HG02610 (cell line): ENCODE data around the gene SMO.
"Not testable (repeated sequence)": the region's sequence is repeated elsewhere in the genome, so short reads cannot be mapped to it uniquely, and the experiment has no call there.

Experiments
- ATAC-seq: cut with Tn5 transposase; IDR thresholded peaks from one replicate; pipeline ENCODE4 v1.9.1; 2021; ENCODE audit warnings: mild to moderate bottlenecking, moderate library complexity; ENCODE audit not compliant: unreplicated experiment

The SMO gene

DNA sequence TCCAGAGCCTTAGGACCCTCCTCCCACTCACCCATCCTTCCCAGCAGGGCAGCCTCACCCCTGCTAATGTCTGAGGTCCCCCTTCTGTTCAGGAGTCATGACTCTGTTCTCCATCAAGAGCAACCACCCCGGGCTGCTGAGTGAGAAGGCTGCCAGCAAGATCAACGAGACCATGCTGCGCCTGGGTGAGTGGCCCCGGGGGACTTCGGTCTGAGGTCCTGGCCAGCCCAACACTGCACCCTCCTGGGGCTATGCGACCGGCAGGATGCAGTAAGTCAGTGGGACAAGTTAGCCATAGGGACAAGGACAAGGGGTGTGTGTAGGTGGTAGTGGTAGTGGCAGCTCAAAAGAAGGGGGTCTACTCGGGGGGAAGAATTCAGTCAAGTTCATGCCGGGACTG lies 20.2 kb downstream of the SMO start:
- no peak for ATAC-seq

DNA sequence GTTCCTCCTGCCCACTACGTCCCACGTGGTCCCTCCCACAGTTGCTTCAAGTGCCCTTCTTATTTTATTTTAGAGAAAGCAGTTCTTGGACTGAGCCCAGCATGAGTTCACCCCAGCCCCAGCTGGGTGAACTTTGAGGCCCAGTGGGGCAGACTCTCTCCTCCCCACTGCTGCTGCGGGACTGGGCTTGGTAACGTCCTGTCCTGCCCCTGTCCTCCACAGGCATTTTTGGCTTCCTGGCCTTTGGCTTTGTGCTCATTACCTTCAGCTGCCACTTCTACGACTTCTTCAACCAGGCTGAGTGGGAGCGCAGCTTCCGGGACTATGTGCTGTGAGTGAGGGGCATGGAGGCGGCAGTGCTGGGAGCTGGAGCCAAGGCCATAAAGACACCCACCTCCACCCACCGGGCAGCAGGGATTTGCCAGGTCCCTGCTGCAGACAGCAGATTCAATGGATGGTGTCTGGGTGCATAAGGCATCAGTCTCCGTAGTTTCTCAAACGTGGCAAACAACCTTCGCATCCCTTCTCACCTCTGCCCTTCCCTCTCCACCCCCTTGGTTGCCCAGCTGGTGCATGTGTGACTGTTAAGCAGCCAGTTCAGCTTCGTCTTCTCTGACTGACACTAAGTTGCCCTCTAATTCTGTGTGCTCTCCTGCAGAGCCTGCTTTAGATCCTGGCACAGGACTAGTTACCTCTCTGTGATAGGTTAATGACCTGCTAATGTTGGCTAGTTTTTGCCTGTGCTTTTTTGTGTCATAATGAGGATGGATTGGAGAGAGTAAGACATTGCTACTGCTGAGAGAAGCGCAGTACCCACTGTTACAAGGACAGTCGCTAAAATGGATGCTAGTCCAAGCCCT lies 20.9 kb downstream of the SMO start:
- ATAC-seq, result no peak

DNA sequence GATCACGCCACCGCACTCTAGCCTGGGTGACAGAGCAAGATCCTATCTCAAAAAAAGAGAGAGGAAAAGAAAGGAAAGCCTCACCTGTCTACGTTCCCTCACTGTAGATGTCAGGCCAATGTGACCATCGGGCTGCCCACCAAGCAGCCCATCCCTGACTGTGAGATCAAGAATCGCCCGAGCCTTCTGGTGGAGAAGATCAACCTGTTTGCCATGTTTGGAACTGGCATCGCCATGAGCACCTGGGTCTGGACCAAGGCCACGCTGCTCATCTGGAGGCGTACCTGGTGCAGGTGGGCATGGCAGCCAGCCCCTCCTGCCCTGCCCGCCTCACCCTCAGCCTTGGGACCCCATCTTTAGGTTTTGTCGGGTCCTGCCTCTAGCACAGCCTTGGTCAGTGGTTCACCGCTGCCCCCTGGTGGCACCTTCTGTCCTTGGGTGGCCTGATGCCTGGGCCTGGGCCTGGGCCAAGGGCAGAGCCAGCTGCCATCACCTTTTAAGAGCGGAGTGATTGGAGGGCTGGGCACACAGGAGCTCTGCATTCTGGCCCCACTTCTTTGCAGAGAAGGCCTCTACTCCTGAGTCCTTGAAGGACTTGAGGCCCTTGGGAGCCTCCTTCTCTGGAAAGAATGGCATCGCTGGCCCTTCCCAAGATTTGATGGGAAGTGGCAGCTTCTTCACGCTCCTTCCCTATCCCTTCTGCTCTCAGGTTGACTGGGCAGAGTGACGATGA lies 22.0 kb downstream of the SMO start:
- no peak for ATAC-seq

DNA sequence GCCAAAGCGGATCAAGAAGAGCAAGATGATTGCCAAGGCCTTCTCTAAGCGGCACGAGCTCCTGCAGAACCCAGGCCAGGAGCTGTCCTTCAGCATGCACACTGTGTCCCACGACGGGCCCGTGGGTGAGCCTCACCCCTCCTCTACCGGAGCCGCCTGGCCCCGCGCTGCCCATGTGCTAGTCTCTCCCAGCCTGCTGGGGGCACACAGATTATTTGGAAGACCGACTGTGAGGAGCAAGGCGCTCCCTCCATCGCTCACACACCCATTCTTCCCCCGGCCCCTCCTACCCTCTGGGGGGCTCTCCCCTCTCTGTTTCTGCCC lies 22.5 kb downstream of the SMO start:
- no peak for ATAC-seq

DNA sequence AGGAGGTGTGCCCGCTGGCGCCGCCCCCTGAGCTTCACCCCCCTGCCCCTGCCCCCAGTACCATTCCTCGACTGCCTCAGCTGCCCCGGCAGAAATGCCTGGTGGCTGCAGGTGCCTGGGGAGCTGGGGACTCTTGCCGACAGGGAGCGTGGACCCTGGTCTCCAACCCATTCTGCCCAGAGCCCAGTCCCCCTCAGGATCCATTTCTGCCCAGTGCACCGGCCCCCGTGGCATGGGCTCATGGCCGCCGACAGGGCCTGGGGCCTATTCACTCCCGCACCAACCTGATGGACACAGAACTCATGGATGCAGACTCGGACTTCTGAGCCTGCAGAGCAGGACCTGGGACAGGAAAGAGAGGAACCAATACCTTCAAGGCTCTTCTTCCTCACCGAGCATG lies 23.7 kb downstream of the SMO start:
- ATAC-seq, result no peak

DNA sequence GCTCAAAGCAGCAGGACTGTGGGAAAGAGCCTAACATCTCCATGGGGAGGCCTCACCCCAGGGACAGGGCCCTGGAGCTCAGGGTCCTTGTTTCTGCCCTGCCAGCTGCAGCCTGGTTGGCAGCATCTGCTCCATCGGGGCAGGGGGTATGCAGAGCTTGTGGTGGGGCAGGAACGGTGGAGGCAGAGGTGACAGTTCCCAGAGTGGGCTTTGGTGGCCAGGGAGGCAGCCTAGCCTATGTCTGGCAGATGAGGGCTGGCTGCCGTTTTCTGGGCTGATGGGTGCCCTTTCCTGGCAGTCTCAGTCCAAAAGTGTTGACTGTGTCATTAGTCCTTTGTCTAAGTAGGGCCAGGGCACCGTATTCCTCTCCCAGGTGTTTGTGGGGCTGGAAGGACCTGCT lies 24.2 kb downstream of the SMO start:
- ATAC-seq, result no peak

DNA sequence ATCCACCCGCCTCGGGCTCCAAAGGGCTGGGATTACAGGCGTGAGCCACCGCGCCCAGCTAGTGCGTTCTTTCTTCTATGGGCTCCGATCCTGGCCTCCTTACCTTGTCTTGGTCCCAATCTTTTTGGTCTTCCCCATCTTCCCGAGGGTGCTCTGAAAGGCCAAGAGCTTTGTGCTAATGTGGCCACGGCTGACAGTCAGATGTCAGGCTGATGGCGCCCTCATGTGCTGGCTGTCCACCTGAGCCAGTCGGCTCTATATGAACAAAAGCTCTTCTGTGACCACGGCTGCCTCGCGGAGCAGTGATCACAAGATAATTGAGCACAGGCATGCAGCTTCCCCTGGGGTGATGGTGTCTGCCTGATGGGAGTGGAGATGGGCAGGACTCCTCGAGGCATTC lies 25.4 kb downstream of the SMO start:
- ATAC-seq, result no peak

DNA sequence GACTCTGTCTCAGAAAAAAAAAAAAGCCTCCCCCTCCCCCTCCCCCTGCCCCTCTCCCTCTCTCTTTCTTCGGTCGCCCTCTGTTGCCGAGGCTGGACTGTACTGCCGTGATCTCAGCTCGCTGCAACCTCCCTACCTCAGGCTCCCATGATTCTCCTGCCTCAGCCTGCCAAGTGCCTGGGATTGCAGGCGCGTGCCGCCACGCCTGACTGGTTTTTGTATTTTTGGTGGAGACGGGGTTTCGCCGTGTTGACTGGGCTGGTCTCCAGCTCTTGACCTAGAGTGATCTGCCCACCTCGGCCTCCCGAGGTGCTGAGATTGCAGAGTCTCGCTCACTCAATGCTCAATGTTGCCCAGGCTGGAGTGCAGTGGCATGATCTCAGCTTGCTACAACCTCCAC lies 27.3 kb downstream of the SMO start:
- ATAC-seq, result not testable (repeated sequence)

DNA sequence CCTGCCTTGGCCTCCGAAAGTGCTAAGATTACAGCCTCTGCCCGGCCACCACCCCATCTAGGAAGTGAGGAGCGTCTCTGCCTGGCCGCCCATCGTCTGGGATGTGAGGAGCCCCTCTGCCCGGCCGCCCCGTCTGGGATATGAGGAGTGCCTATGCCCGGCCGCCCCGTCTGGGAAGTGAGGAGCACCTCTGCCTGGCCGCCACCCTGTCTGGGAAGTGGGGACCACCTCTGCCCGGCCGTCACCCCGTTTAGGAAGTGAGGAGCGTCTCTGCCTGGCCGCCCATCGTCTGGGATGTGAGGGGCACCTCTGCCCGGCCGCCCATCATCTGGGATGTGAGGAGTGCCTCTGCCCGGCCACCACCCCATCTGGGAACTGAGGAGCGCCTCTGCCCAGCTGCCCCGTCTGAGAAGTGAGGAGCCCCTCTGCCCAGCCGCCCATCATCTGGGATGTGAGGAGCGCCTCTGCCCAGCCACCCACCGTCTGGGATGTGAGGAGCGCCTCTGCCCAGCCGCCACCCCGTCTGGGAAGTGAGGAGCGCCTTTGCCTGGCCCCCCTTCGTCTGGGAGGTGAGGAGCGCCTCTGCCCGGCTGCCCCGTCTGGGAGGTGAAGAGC lies 27.8 kb downstream of the SMO start:
- not testable (repeated sequence) for ATAC-seq

DNA sequence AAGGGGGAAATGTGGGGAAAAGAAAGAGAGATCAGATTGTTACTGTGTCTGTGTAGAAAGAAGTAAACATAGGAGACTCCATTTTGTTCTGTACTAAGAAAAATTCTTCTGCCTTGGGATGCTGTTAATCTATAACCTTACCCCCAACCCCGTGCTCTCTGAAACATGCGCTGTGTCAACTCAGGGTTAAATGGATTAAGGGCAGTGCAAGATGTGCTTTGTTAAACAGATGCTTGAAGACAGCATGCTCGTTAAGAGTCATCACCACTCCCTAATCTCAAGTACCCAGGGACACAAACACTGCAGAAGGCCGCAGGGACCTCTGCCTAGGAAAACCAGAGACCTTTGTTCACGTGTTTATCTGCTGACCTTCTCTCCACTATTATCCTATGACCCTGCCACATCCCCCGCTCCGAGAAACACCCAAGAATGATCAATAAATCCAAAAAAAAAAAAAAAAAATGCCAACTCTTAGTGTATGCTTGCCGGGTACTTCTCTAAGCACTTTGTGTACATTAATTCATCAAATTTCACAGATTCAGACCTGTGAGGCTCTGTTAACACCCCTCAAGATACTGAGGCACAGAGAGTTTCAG lies 28.5 kb downstream of the SMO start:
- ATAC-seq, result not testable (repeated sequence)

DNA sequence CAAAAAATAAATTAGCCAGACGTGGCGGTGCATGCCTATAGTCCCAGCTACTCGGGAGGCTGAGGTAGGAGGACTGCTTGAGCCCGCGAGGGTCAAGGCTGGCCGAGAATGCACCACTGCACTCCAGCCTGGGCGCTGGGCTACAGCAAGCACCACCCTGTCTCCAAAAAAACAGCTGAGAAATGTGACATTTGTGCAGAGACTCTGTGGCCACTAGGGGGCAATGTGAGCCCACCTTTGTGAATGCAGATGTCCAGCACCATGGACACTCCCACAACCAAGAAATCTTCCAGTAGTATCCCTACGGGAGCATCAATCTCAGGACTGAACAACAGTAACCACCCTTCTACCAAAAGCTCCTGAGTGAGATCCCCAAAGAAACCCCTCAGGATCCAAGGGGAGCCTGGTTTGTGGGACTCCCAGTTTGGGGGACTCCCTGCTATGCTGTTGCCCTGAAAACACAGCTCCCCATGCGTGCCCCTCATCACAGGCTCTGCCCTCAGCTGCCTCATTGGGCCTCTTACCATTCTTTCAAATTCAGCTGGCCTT lies 30.2 kb downstream of the SMO start:
- peak; percentile 68 for ATAC-seq

DNA sequence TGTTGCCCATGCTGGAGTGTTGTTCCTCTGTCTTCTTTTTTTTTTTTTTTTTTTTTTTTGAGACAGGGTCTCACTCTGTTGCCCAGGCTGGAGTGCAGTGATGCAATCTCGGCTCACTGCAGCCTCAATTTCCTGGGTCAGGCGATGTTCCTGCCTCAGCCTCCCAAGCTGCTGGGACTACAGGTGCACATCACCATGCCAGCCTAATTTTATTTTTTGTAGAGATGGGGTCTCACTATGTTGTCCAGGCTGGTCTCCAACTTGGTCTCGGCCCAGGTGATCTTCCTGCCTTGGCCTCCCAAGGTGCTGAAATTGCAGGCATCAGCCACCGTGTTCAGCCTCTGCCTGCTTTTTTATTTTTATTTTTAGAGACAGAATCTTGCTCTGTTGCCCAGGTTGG lies 30.7 kb downstream of the SMO start:
- ATAC-seq, result not testable (repeated sequence)

DNA sequence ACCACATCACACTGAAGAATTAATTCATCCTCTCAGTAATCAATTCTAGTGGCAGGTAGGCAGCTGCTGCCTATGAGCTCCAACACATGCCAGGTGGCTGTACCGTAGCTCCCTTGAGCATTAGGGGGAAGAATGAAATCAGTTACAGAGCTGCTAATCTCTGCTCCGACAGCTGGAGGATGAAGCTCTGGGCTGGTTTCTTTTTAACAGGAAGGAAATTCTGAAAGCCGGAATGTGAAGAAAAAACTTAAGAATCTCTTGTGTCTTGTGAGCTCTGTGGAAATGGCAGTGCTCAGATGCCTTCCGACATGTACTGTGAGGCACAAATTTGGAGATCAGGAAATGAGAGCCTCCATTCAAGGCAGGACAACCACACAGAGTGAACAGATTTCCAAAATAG lies 33.6 kb downstream of the SMO start:
- ATAC-seq, result no peak

DNA sequence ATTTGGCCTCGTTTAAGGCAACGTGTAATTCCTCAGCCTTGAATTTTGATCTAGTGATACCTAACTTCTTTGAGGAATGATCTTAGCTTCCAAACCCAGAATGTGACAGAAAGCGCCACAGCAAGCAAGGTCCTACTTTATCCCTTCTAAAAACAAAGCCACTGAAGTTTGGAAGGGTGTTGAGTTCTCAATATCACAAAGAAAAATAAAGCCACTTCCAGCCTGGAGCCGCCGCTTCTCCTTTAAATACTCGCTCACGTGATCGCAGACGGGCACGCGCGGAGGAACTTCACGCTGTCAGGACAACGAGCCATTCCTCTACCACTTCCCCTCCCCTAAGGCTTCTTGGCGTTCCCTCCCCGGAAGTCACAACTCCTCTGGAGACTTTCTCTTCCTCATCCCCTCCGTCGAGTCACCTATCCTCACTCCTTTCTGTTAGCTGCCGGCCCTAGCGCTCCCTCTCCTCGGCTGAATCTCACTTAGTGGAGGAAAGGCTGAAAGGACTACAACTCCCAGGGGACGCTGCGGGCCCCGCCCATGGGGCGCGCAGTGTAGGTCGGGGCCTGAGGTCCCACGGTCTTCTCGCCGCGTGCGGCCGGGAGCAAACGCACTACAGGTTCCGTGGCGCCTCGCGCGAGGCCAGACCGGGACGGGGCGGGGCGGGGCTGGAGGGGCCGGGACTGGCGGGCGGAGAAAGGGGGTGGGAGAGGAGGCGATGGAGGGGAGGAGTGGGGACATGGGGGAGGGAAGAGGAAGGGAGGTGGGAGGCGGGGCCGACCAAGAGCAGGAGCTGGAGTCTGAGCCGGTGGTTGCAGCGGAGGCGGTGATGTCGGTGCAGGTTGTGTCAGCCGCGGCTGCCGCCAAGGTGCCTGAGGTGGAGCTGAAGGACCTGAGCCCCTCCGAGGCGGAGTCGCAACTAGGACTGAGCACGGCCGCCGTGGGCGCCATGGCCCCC lies 36.1 kb downstream of the SMO start, which contains the start of gene AHCYL2:
TSS of gene AHCYL2 (plus strand) at position 780 of the 955 bp plus-strand sequence.
- ATAC-seq, result peak; percentile 90

DNA sequence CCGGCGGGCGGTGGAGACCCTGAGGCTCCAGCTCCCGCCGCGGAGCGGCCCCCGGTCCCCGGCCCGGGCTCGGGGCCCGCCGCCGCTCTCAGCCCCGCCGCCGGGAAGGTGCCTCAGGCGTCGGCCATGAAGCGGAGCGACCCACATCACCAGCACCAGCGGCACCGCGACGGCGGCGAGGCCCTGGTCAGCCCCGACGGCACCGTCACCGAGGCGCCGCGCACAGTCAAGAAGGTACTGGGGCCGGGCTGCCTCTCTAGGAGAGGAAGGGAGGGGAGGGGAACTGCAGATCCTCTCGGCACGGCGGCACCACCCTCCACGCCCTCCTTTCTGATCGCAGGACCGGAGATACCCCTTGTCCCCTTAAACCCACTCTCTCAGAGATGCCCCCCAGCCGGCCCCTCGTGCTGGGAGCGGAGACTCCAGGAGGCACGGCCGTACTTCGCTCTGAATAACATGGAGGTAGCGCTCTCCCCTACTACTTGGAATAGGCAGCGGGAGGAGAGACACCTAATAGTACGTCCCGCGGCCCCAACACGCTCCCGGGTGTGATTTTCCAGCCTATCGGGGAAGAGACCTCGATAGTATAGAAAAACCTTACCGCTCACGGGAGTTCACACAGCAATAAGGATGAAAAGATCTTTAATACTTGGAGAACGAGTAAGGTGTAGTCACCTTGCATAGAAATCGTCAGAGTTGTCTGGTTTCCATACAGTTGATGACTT lies 36.9 kb downstream of the SMO start:
- peak; percentile 28 for ATAC-seq

DNA sequence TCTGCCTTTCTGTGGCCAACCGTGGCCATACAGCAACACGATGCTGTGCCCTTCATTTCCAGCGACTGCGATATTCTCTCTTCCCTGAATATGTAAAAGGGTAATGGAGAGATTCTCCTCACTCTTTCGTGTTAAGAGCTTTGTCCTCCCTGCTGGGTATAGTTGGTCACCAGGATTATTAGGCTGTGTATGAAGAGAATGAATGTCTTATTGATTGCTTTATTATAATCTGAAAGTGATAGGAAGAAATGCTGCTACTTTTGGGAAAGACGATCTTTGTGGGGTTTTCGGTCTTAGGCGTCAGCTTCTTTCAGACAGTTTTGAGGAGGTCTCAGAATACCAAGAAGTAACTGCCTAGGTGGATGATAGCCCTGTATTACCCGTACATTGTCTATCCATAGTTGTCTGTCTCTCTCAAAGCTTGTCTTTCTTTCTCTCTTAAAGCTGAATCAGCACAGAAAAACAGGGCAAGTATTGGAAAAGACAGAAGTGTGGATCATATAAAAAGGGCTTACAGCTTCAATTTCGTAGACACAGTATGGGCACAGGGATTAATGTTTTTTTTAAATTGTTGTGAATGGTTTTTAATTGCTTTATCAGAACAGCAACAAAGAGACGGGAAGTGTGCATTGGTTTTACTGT lies 37.6 kb downstream of the SMO start:
- ATAC-seq, result no peak

DNA sequence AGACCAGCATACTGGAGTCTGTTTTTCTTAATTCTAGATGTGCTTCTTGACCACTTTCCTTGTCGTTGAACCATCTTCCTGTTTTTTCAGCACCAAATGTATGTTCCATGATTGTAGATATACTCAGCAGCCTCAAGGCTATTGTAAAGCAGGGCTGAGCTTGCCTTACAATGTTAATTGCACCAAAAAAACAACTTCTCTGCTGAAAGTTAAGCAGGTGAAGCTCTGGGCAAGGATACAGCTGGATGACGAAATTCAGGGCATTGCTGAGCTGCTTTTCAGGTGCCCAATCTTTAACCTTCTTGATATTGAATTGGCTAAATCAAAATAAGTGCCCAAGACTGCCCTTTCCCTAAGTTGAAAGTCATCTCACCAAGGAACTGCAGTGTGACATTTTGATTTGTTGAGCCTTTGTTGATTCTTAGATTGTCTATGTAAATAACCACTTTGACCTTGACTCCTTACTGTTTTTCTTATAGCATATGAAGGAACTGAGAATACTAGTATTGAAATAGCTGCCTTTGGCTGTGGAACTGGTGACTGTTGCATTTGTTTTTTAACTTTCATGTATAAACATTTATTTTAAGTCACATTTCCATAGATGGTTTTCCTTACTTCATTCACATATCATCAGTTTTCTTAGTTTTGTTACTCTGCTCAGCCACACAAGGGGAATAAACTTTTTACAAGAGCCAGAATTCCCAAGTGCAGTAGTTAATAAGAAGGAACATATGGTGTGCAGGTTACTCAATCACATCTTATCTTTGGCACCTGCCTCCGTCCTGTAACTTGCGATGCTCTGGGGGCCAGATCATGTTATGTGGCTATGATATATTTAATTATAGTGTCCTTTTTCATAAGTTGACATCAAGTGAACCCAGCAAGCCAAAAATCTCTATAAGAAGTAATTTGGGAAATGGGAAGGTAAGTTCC lies 39.5 kb downstream of the SMO start:
- no peak for ATAC-seq

DNA sequence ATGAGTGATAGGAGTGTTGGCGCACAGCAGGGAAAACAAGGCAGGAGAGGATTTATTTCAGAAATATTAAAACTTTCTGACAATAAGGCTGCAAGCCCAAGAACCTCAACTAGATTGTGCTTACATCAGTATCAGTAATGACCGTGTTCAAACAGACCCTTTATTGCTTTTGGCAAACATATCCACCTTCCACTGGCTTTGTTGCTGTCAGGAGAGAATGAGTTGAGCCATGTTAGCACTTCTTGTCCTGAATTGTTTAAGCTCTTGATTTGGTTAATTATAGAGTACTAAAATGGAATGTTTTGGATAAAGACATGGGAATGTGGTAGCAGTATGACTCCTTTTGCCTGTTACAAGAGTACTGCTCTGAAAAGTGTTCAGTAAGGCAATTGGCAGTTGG lies 40.2 kb downstream of the SMO start:
- no peak for ATAC-seq
